ENCODE data around the gene FMO4.

DNA sequence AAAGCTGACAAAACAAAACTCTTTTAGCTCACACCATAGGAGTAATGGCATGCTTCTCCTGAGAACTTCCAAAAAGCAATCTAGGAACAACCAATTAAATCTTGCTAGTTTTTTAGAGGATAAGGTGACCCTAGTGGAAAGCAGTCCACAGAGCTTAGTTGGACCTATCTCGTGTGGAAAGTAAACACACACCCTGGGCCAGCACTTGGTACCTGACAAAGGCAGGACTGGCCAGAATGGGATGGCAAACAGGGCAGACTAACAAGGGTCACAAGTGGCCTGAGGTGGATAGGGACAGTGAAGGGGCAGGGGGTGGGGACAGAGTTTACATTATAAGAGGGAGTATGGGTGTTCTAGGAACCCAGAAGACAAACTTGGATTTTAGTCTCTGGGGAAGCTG lies 22.0 kb downstream of the FMO4 start:
- no peak for TF ChIP-seq EZH2 (IDR thresholded peaks at IDR 0.05; ENCODE audit: insufficient read depth, low read length)
- TF ChIP-seq, protein P1, sequence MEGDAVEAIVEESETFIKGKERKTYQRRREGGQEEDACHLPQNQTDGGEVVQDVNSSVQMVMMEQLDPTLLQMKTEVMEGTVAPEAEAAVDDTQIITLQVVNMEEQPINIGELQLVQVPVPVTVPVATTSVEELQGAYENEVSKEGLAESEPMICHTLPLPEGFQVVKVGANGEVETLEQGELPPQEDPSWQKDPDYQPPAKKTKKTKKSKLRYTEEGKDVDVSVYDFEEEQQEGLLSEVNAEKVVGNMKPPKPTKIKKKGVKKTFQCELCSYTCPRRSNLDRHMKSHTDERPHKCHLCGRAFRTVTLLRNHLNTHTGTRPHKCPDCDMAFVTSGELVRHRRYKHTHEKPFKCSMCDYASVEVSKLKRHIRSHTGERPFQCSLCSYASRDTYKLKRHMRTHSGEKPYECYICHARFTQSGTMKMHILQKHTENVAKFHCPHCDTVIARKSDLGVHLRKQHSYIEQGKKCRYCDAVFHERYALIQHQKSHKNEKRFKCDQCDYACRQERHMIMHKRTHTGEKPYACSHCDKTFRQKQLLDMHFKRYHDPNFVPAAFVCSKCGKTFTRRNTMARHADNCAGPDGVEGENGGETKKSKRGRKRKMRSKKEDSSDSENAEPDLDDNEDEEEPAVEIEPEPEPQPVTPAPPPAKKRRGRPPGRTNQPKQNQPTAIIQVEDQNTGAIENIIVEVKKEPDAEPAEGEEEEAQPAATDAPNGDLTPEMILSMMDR (IDR thresholded peaks at IDR 0.05; ENCODE audit: insufficient read depth, low read depth, low read length): no peak

All from astrocyte (in vitro differentiated cells and primary cell).